HG03095 (cell line): Measurements from ENCODE around the gene PCSK6.
A peak's percentile ranks its signal among the peaks of the same experiment; 100 is the strongest.
"Not testable (repeated sequence)": the region's sequence is repeated elsewhere in the genome, so short reads cannot be mapped to it uniquely, and the experiment has no call there.

ENCODE experiments used
- ATAC-seq: cut with Tn5 transposase; IDR thresholded peaks from one replicate; pipeline ENCODE4 v1.9.1; 2021; ENCODE audit warnings: moderate library complexity; ENCODE audit not compliant: unreplicated experiment

The PCSK6 gene

DNA sequence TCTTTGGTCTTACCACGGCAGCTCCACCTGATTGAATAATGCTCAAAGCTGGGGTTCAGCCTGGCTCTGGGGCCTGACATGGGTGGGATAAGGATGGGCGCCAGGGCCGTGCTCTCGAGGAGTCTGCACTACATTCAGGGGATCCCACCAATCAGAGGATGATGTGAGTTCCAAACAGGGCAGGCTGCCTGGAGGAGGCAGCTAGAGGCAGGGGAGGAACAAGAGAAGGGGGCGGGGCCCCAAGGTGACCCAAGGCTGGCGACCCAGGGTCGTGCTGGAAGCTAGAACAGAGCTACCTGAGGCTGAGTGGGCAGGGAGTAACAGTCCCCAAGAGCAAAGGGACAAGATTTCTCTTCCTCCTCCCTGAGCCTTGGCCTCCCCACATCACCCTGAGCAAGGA, 56.1 kb downstream of the PCSK6 start:
- no peak for ATAC-seq

- ATAC-seq = no peak
These were observed 56.5 kb downstream of the PCSK6 start for GRCh38 chr15:101432982-101433381.

DNA sequence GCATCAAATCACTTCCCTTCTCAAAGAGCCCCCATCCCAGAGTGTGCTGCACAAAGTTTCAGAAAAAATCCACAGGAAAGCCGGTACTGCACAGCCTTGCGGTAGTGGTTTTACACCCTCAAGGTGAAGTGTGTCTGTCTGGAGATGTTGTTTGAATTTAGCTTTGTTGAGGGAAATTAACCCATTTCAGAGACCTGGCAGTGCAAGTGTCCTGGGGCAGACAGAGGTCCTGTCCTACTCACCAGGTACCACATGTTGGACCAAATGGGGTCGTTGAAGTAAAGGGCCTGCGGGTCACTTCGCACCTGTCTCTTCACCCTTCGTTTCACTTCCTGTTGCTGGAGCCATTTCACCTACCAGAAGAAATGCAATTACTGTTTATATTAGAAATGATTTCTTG, 57.8 kb downstream of the PCSK6 start:
- no peak for ATAC-seq

DNA sequence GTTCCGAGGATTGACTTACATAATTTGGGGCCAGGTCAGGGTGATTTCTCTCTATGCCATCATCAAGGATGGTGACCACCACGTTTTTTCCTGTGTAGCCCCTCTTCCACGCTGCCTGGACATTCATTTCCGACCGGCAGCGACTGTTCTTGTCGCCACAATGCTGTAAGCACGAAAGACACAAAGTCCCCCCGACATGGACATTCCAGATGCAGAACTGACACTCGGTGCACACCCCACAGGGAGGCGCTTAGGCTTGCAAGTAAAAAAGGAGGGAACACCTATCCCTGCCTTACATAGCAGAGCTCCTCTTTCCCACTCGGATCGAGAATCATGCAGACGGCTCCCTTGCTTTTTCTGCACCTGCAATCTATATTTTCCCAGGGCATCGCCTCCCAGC, 58.2 kb downstream of the PCSK6 start:
- no peak for ATAC-seq

DNA sequence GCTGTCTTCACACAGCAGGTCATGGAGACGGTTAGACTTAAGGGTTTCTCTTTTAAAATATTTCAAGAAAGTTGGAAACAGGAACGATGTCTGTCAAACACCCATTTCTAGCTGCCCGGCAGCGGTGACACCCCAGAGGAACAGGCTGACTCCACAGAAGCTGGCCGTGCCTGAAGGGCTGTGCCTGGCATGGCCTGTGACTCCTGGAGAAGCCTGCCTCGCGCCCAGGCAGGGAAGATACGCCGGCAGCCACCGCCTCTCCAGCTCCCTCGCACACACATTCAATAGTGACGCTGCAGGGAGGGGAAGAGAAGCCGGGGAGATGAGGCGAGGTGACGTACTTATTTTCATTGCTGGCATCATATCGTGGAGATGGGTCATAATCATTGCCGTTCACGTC, 59.9 kb downstream of the PCSK6 start:
- no peak for ATAC-seq

DNA sequence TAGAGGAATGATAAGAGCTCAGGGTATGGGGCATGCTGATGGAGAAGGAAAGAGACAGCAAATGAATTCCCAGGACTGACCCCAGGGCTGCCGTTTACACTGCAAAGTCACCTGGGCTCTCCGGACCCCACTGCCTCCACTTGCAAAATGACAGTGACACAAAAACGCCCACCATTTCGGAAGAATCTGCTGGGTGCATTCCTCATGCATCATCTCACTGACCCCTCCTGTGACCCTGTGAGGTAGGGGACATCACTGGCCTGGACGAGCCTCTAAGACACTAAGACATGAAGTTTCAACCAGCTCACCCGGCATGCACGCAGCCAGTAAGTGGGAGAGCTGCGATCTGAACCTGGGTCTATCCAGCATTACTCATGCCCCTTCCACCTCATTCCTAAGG, 60.3 kb downstream of the PCSK6 start:
- ATAC-seq = no peak

GRCh38 chr15:101428758-101429157, 60.7 kb downstream of the PCSK6 start:
- ATAC-seq = no peak

GRCh38 chr15:101427606-101428487, 61.7 kb downstream of the PCSK6 start:
- ATAC-seq = no peak

DNA sequence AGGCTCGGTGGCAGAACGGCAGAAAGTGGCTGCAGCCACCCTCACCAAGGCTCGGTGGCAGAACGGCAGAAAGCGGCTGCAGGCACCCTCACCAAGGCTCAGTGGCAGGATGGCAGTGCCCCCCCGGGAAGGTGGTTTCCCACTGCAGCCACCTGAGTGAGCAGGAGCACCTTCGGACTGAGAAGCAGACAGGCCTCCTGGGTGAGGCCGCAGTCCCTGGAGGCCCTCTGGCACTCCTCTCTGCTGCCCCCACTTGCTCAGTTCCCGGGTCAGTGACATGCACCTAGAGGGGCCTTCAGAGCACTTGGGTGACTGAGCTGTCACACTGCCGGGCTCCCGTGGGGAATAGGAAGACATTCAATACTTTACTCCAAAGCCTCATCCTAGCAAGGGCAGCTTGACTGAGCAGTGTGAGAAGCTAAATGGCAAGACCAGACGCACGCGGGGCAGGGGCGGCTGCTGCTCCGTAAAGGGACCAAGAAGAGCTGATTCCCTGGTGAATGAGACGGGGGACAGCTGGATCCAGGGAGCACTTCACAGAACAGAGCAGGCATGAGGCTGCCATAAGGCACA, 62.7 kb downstream of the PCSK6 start:
- ATAC-seq = no peak

- no peak for ATAC-seq
These were observed 63.6 kb downstream of the PCSK6 start for GRCh38 chr15:101425787-101426365.

DNA sequence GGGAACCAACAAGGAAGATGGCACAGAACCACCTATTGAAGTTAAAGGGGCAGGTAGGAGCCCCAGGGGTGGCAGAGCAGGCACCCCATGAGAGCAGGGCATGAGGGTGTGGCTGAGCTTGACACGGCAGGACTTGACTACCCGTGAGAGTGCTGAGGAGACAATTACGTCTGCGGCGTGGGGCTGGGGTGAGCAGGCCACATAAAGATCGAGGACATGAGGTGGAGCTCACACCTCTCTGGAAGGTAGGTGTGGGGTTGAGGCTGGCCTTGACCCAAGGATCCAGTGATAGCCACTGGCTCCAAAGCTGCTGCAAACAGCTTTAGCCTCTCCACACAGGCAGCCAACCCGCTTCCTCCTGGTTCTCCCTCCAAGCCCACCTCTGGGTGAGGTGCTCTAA, 64.5 kb downstream of the PCSK6 start:
- no peak for ATAC-seq

DNA sequence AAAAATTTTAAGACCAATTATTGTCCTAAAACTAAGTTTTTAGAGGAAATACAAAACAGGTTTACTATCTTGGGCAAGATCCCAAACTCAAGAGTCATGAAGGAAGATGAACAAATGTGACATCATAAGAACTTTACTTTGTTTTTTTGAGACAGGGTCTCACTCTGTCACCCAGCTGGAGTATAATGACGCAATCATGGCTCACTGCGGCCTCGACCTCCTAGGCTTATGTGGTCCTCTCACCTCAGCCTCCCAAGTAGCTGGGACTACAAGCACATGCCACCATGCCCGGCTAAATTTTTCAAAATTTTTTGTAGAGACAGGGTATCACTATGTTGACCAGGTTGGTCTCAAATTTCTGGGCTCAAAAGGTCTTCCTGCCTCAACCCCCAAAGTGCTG, 69.3 kb downstream of the PCSK6 start:
- ATAC-seq = no peak

DNA sequence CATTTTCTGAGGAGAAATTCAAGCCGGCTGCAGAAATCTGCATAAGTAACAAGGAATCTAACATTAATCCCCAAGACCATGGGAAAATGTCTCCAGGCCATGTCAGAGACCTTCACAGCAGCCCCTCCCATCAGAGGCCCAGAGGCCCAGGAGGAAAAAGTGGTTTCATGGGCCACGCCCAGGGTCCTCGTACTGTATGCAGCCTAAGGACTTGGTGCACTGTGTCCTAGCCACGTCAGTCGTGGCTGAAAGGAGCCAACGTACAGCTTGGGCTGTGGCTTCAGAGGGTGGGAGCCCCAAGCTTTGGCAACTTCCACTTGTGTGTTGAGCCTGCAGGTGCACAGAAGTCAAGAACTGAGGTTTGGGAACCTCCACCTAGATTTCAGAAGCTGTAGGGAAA, 73.0 kb downstream of the PCSK6 start:
- ATAC-seq = not testable (repeated sequence)

- no peak for ATAC-seq
These were observed 76.3 kb downstream of the PCSK6 start for GRCh38 chr15:101413239-101413638.

- ATAC-seq = no peak
These were observed 77.9 kb downstream of the PCSK6 start for GRCh38 chr15:101411581-101411980.

- no peak for ATAC-seq
These were observed 78.4 kb downstream of the PCSK6 start for GRCh38 chr15:101411085-101411484.

- ATAC-seq = no peak
These were observed 78.9 kb downstream of the PCSK6 start for GRCh38 chr15:101410612-101411011.

- ATAC-seq = no peak
These were observed 79.9 kb downstream of the PCSK6 start for GRCh38 chr15:101409621-101410020.

GRCh38 chr15:101407966-101408775, 81.3 kb downstream of the PCSK6 start:
- ATAC-seq = no peak

DNA sequence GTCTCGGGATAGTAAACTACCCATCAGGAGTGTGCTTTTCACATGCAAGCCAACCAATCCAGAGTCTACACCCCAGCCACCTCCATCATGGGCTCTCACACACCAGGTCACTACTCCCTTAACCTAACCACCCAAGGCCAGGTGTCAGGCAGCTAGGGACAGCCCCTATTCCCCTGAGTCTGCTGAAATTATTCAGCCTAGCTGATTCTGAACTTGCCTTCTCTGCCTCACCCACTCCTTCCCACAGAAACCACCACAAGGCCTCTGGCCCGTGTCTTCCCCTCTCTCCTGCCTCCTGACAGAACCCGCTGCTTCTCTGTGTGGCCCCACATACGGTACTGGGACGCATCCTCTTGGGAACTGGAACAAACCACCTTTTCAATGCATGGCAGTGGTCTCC, 82.1 kb downstream of the PCSK6 start:
- peak; percentile 100 for ATAC-seq

GRCh38 chr15:101406526-101407195, 82.8 kb downstream of the PCSK6 start:
- peak; percentile 3 for ATAC-seq
